Femur (tissue), 1 donor: Measurements from ENCODE around the gene HAVCR2.

ENCODE experiments used
- DNase-seq: peaks from one replicate; pipeline ENCODE4 v3.0.0-alpha.2; 2017

The HAVCR2 gene

DNA sequence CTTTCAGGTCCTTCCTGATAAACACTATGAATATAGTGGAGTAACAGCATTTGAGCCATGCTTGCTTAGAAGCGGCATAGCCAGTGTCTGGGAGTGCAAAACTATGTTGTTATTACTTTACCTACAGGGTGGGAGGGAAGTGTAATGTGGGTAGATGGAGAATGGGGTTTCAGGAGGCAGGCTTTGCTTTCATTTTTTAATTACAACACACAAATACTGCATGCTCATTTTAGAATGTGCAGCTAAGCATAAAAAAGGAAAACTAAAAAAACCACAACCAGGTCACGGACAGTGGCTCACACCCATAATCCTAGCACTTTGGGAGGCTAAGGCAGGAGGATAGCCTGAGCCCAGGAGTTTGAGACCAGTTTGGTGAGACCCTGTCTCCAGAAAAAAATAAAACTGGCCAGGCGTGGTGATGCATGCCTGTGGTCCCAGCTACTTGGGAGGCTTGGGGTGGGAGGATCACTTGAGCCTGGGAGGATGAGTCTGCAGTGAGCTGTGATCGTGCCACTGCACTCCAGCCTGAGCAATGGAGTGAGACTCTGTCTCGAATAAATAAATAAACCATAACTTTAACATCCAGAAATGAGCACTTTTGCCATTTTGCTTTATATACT is 70.2 kb downstream of the HAVCR2 start:
- DNase-seq: no peak
